Cortex of kidney (tissue), 1 donor: ENCODE measurements around the gene MTHFD1L.
"Not testable (repeated sequence)": the region's sequence is repeated elsewhere in the genome, so short reads cannot be mapped to it uniquely, and the experiment has no call there.

Experiments
- DNase-seq: peaks from one replicate; lab custom pipeline; 2025; lab: John Stamatoyannopoulos, UW

The MTHFD1L gene

GRCh38 chr6:151067684-151068596, 202.4 kb downstream of the MTHFD1L start:
- DNase-seq: no peak

- no peak for DNase-seq
Measured at GRCh38 chr6:151068761-151069312, 203.3 kb downstream of the MTHFD1L start.

- DNase-seq: no peak
Measured at GRCh38 chr6:151069641-151070040, 204.1 kb downstream of the MTHFD1L start.

- no peak for DNase-seq
Measured at GRCh38 chr6:151070631-151071051, 205.1 kb downstream of the MTHFD1L start.

- no peak for DNase-seq
Measured at GRCh38 chr6:151071295-151071694, 205.8 kb downstream of the MTHFD1L start.

- DNase-seq: no peak
Measured at GRCh38 chr6:151073146-151073545, 207.6 kb downstream of the MTHFD1L start.

GRCh38 chr6:151073701-151074100, 208.2 kb downstream of the MTHFD1L start:
- DNase-seq: no peak

- no peak for DNase-seq
Measured at GRCh38 chr6:151075005-151075404, 209.5 kb downstream of the MTHFD1L start.

GRCh38 chr6:151075527-151075926, 210.0 kb downstream of the MTHFD1L start:
- DNase-seq: no peak

GRCh38 chr6:151075930-151076555, 210.5 kb downstream of the MTHFD1L start:
- DNase-seq: no peak

GRCh38 chr6:151078655-151079054, 213.2 kb downstream of the MTHFD1L start:
- no peak for DNase-seq

- DNase-seq: no peak
Measured at GRCh38 chr6:151081656-151082055, 216.2 kb downstream of the MTHFD1L start.

GRCh38 chr6:151082079-151082478, 216.6 kb downstream of the MTHFD1L start:
- DNase-seq: no peak

- no peak for DNase-seq
Measured at GRCh38 chr6:151084275-151084674, 218.8 kb downstream of the MTHFD1L start.

- DNase-seq: not testable (repeated sequence)
Measured at GRCh38 chr6:151087055-151087454, 221.6 kb downstream of the MTHFD1L start.

- DNase-seq: no peak
Measured at GRCh38 chr6:151087861-151088598, 222.5 kb downstream of the MTHFD1L start.

- DNase-seq: no peak
Measured at GRCh38 chr6:151088599-151088935, 223.1 kb downstream of the MTHFD1L start.

GRCh38 chr6:151088963-151089362, 223.5 kb downstream of the MTHFD1L start:
- no peak for DNase-seq

GRCh38 chr6:151089978-151090377, 224.5 kb downstream of the MTHFD1L start:
- no peak for DNase-seq

GRCh38 chr6:151091571-151091970, 226.1 kb downstream of the MTHFD1L start:
- DNase-seq: no peak

- no peak for DNase-seq
Measured at GRCh38 chr6:151092591-151092990, 227.1 kb downstream of the MTHFD1L start.

GRCh38 chr6:151093706-151094105, 228.2 kb downstream of the MTHFD1L start:
- DNase-seq: no peak
